Activated gamma-delta T cell treated with Interleukin-2 at 50 U/mL for 16 hours (primary cell): ENCODE measurements around the gene TFCP2.
A peak's percentile ranks its signal among the peaks of the same experiment; 100 is the strongest.

Experiments
- DNase-seq: peaks from one replicate; pipeline ENCODE4 v3.0.0-alpha.2; 2020

The TFCP2 gene

DNA sequence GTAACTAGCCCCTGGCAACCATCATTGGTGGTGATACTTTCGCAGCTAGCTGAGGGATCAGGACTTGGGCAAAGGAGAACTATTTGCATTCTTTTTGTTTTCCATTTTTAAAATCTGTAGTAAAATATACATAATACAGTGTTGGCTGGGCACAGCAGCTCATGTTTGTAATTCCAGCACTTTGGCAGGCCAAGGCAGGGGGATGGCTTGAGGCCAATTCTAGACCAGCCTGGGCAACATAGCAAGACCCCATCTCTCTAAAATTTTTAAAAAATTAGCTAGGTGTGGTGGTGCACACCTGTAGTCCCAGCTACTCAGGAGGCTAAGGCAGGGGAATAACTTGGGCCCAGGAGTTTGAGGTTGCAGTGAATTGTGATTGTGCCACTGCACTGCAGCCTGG lies 20.0 kb downstream of the TFCP2 start:
- no peak for DNase-seq

DNA sequence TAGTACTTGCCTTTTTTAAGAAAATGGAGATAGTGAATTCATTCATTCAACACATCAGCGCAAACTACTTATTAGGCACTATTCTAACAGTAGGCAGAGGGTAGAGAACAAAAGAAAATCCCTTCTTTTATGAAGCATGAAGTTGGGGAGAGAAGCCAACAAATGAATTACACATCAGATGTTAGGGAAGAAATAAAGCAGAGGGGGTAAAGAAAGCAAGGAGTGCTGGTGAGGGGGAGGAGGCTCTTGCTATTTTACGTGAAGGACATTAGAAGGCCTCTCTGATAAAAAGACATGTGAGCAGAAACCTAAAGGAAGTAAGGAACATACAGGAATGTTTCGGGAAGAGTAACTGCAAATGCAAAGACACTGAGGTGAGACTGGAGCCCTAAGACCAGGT lies 22.2 kb downstream of the TFCP2 start:
- DNase-seq = no peak

DNA sequence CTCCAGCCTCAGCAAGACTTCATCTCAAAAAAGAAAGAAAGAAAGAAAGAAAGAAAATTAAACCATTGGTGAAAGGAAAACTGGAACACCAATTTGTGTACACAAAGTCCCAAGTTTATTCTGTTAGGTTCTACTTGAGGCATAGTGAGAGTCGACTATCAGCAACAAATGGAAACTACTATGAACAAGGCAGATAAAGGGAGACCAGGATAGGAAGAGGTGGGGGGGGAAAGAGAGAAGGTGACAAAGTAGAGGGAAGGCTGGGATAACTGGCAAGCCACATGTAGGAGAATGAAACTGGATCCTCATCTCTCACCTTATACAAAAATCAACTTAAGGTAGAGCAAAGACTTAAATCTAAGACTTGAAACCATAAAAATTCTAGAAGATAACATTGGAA lies 25.6 kb downstream of the TFCP2 start:
- DNase-seq = no peak

DNA sequence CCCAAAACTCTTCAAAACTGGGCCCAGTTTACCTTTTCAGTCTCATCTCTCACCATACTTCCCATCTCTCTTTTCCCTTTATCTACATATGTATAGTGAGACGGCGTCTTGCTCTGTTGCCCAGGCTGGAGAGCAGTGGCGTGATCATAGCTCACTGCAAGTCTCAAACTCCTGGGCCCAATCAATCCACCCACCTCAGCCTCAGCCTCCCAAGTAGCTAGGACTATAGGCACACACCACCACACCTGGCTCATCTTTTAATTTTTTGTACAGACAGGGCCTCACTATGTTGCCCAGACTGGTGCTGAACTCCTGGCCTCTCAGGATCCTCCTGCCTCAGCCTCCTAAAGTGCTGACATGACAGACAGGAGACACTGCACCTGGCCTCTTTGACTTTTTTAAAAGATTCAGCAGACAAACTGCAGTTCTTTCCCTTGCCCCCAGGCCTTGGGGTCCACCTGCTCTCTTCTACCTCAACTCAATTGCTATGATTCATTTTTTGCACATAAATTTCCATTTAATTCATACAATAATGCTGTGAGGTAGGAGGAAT lies 33.6 kb downstream of the TFCP2 start:
- no peak for DNase-seq

DNA sequence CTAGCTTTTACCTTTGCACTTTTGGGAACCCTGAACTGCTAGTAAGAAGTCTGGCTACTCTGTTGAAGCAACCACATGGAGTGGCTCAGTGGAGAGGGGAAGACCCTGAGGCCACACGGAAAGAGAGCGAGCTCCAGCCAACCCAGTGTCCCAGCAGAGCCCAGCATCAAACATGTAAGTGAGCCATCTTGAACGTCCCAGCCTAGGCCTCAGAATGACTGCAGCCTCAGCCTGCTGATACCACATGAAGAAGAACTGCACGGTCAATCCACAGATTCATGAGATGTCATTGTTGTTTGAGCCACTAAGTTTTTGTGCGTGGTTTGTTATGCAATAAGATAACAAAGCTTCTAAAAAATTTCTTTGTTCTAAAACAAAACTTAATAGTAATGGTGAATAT lies 40.2 kb downstream of the TFCP2 start:
- DNase-seq = no peak

DNA sequence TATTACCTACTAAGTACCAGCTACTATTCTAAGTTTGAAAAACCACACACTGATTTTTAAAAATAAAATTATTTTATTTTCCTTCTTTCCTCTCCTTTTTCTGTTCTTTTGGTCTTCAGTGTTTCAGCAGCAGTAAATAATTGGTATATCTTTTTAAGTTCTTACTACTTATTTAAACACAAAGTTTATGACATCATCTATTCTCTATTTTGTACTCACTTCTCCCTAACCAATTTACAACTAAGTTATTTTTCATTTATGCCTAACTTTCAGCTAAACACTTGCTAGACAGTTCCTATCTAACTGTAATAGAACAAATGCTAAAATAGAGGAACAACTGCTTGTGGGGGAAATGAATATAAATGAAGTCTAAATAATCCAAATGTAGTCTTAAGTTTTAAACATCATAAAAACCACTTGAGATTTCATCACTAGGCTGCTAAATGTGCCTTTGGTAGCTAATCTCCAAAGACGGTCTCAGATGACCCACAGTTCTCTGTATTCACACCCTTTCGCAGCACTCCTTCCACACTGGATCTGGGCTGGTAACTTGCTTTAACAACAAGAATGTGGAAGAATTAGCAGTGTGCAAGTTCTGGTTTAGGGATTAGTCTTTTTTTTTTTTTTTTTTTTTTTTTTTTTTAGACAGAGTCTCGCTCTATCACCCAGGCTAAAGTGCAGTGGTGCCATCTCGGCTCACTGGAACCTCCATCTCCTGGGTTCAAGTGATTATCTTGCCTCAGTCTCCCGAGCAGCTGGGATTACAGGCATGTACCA lies 41.0 kb downstream of the TFCP2 start:
- no peak for DNase-seq

DNA sequence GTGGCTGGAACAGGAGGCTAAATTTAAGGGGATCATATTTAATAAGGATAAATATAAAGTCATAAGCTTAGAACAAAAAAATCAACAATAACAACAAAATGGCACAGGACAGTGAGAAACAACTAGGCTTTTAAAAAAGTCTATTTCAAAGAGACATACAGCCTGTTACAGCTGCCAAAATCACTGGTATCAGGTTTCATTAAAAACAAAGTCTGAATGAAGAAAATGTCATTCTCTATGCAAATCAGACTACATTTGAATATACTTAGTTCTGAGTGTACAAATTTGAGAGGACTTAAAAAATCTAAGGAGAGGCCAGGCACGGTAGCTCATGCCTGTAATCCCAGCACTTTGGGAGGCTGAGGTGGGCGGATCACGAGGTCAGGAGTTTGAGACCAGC lies 44.0 kb downstream of the TFCP2 start:
- no peak for DNase-seq

DNA sequence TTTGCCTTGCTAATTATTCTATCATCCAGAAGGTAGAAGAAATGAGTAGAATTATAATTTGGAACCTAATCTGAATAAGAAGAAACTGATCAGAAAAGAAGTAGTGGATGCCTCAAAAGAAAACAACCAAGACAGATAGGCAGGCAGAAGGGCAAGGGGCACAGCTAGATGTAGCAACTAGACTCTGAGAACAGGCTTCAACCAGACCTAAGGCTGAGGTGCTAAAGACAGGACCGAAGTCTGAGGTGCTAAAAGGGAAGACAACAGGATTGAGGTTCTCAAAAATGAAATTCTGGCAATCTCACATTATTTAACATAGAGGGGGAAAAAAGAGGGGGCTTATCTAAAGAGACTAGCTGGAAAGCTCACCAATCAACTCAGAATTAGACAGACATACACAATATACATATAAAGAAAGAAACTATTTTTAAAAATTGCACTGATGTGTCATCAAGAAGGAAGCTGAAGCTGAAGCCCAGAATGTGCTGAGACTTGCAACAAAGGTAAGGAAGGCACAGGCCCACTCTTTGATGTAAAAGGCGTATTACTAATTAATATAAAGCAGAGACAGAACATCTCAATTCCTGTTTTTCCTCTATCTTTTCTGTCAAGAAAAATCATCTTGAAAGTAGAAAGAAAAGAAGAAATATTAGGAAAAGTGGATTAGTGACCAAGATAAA lies 45.7 kb downstream of the TFCP2 start:
- no peak for DNase-seq

DNA sequence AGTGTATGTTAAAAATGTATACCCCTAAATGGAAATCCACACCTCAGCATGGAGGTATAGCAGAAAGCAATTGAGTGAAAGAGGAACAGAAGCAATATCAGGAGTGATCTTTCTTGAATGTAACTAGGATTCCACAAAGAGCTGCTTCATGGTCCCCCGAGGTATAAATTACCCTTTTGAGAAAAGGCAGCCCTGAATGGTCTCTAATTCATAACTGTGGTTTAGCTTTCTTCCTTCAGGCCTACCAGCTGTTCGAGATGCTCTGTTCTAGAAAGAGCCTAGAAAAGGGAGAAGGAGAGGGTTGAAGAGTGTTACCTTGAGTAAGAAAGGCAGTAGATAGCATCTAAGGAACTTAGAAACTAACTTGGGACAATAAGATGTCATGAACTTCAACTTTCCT lies 46.6 kb downstream of the TFCP2 start:
- DNase-seq = no peak

DNA sequence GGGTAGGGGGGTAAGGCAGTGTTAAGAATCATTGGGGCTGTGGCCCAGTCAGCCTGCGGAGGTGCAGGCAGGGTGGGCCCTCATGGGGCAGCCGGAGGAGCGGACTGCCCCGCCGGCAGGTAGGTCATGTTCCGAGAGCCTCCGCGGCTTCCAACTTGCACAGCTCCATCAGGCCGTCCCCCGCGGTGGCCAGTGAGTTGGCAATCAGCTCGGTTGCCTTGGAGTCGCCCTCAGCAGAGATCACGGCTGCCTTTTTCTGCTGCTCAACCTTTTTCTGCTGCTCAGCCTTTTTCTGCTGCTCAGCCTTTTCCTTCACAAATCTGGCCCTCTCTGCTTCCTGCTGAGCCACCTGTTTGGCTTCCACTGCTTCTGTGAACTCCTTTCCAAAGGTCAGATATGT lies 48.4 kb downstream of the TFCP2 start:
- DNase-seq = no peak

DNA sequence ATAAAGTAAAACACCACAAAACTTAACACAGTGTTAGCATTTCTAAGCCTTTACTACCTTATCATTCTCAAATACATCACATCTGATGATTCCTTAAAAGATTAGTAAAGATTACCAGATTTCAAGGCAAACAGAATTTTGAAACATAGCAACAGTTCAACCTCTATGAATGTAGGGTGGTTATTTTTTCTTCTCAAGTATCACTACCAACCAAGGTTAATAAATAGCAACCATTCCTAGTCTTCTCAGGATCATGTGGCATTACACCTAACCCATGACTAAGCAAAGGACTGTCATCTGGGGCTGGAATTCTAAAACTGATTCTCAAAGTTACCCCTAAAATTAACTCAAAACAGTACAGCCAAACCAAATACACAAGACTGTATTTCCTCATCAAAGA lies 50.1 kb downstream of the TFCP2 start:
- DNase-seq = no peak

DNA sequence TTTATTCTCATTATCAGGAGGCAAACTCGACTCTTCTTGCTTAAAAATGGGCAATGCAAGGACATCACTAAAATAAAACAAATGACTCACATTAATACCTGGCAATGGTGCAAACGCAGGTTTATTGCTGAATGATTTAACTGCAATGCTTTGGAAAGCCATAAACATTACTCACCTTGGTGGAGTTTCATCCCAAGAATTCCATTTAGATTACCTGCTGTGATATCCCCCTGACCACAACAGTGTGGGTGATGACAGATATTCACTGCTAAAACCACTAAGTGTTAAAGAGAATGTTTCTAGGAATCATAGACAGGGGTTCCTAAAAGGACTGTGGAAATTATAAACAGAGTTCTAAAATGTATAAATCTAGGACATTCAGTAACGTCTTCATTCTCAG lies 54.2 kb downstream of the TFCP2 start:
- DNase-seq = no peak

DNA sequence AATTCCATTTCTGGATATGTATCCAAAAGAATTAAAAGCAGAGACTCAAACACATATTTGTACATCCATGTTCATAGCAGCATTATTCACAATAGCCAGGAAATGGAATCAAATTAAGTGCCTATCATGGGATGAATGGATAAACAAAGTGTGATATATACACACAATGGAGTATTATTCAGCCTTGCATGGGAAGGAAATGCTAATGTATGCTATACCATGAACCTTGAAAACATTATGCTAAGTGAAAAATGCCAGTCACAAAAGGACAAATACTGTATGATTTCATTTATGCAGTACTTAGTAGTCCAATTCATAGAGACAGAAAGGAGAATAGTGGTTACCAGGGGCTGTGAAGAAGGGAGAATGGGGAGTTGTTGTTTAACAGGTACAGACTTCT lies 57.4 kb downstream of the TFCP2 start:
- no peak for DNase-seq

DNA sequence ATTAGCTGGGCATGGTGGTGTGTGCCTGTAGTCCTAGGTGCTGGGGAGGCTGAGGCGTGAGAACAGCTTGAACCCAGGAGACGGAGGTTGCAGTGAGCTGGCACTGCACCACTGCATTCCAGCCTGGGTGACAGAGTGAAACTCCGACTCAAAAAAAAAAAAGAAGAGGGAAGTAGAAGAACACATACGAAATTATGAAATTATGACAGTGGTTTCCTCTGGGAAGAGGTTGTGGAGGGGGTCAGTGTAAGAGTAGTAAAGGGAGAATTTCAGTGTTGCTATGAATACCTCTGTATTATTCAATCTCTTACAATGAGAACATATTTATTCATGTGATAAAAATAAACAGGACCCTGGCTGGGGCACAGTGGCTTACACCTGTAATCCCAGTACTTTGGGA lies 64.8 kb downstream of the TFCP2 start:
- no peak for DNase-seq

DNA sequence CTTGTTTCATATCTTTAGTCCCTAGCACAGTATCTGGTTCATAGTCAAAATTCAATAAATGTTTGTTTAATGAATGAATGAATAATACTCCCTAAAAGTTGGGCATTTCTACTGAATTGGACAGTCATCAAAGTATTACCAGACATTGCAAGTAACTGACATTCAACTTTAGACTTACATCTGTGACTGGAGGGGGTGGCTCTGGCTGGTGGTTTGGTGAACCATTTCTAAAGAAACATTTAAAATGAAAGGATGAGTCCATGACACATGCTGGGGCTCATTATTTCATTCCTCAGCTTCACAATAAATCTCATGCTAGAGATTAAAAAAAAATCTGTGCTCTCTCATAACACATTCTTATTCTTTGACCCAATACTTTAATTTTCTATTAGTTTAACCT lies 69.0 kb downstream of the TFCP2 start:
- no peak for DNase-seq

DNA sequence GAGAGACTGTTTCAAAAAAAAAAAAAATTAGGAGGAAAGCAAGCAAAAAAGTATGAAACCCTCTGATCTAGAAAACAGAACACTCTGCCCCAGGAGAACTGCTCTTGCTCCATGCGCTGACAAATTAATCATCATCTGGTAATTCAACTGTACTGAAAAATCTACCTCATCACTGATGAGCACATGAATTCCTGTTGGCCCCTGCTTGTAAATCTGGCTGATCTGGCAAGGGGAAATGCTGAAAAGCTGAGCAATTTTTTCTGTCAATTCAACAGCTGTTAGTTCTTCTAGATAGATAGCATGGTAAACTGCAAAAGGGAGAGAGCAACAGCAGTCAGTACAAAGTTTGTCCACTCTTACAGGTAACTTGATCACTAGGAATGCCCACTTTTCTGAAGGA lies 74.3 kb downstream of the TFCP2 start:
- no peak for DNase-seq

DNA sequence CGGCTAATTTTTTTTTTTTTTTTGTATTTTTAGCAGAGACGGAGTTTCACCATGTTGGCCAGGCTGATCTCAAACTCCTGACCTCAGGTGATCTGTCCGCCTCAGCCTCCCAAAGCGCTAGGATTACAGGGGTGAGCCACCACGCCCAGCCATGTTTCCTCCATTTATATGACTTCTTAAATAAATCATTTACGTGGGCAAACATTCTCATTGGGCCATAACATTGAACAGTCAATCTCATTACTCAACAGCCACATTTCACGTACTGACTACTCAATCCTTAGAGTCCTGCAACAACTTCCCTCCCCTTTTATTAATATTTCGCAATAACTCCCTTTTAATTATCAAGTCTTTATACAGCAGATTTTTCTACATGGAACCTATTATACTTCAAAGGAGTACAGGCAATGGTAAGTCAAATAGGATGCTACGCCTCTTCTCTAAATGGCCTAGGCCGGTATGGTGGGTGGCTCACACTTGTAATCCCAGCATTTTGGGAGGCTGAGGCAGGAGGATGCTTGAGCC lies 82.2 kb downstream of the TFCP2 start:
- DNase-seq = no peak

DNA sequence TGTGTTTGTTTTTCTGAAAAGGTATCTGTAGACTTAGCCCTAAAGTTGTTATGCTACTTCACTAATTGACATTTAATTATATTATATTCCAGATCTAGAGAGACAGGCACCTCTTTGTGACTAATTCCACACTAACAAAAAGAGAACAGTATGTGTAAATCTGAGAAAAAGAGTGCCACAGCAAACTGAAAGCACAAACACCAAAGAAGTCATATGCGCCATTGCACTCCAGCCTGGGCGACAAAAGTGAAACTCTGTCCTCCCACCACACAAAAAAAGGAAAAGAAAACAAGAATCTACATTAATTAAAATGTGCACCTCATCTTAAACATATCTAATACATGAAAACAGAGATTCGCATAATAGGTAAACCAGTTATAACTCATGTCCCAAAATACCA lies 85.1 kb downstream of the TFCP2 start:
- DNase-seq = no peak

DNA sequence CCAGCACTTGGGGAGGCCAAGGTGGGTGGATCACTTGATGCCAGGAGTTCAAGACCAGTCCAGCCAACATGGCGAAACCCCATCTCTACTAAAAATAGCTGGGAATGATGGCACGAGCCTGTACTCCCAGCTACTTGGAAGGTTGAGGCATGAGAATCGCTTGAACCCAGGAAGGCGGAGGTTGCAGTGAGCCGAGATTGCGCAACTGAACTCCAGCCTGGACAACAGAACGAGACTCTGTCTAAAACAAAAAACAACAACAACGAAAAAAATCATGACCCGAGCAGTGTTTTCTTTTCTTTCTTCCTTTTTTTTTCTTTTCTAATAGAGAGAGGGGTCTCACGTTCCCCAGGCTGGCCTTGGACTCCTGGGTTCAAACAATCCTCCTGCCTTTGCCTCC lies 86.0 kb downstream of the TFCP2 start:
- no peak for DNase-seq

DNA sequence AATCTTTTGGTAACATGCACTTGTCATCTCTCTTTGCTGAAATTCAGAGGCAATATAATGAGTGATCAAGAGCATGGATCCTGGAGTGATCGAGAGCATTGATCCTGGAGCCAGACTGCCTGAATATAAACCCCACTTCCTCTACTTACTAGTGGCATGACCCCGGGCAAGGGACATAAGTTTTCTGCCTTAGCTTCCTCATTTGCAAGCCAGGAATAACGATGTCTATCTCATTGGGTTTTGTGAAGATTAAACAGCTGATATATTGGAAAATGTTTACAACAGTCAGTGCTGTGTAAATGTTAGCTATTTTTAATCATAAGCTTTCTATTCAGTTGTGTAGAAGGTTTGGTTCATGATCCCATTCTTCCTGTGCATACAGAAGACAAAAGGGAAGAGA lies 87.2 kb downstream of the TFCP2 start:
- no peak for DNase-seq

DNA sequence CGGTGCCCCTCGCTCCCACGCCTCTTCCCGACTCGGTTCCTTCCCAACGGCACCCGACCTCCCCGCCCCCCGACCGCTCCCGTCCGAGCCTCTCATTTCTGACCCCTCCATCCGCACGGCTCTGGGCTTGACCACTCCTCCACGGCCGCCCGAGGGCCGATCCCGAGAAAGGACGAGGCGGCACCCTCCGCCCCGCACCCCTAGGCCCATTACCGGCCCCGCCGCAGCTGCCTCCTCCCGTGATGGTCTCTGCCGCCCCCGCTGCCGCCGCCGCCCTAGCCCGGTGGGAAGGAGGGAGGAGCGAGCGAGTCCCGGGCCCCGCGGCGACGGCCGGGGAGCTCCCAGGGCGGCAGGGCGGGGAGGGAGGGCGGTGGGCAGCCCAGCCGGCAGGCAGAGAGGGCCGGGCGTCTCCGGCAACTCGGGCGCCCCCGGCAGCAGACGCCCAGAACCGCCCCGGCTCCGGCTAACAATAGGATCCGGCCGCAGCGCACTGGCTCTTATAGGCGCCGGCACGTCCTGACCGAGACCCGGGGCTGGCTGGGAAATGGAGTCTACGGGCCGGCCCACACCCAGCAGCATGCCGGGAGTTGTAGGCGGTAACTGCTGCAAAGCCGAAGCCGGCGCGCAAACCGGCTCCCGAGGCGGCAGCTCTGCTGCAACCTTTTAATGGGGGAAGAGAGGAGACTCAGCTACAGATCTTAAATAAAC lies 89.7 kb downstream of the TFCP2 start, which contains the start of gene CSRNP2:
TSS of gene CSRNP2 (minus strand) at position 471 of the 708 bp plus-strand sequence. CDS start 7,035 bp downstream, outside the sequence.
- peak; percentile 94 for DNase-seq

DNA sequence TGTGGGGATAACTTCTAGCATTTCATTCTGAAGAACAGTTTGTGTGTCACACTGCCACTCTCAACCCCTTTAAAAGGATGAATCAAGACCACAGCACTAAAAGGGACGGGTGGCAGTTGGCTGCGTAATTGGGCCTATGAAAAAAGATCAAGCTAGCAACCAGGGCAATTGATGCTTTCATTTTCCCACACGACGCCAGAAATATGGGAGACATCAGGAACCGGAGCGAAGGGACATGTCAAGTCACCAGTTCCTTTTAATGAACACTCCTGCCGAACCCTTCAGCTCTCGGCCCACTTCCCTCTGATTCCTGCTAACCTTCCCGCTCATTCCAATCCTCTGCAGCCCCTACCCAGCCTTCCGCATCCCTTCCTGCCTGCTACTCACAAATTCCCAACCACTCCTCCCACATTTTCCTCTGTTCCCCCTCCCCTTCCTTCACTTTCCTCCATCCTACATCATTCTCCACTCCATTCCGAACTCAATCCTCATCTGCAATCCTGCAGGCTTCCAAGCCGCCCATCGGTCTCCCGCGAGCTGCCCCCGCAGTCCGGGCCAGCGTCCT lies 90.3 kb downstream of the TFCP2 start:
- peak; percentile 23 for DNase-seq

DNA sequence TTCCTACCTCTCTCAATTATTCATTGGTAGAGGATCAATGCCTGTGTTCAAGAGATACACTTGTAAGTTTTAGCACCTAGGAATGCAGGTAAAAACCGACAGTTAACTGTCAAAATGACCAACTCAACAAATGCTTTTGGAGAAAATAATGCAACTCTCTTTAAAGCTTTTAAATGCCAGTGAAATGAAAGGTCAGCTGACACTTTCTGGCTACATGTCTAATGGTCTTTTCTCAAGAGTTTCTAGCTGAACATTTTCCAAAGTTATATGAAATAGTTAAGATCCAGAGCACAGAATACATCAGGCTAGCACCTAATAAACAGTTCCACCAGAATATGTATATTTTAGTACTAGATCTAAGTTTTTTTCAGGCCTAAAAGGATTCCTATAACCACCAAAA lies 91.5 kb downstream of the TFCP2 start:
- no peak for DNase-seq
